Measurements from ENCODE around the gene ABCC10.

Gene ABCC10

GRCh38 chr6:43471399-43471798, 44.1 kb downstream of the ABCC10 start:
- DNase-seq: no peak

- DNase-seq: no peak
Measured at GRCh38 chr6:43472515-43472914, 45.2 kb downstream of the ABCC10 start.

- DNase-seq: no peak
Measured at GRCh38 chr6:43475516-43475915, 48.2 kb downstream of the ABCC10 start.

- no peak for DNase-seq
Measured at GRCh38 chr6:43476746-43477145, 49.4 kb downstream of the ABCC10 start.

GRCh38 chr6:43477235-43478007, 50.1 kb downstream of the ABCC10 start, which contains the start of gene TJAP1:
Gene TJAP1 (plus strand): TSS chr6:43477570. CDS start chr6:43499002, 21,432 bp downstream.
- peak; percentile 83 for DNase-seq

- no peak for DNase-seq
Measured at GRCh38 chr6:43478008-43478372, 50.6 kb downstream of the ABCC10 start.

- DNase-seq: peak; percentile 39
Measured at GRCh38 chr6:43481075-43481474, 53.7 kb downstream of the ABCC10 start.

- no peak for DNase-seq
Measured at GRCh38 chr6:43481591-43482236, 54.4 kb downstream of the ABCC10 start.

GRCh38 chr6:43488667-43489276, 61.4 kb downstream of the ABCC10 start:
- peak; percentile 26 for DNase-seq

GRCh38 chr6:43489277-43490072, 62.1 kb downstream of the ABCC10 start:
- no peak for DNase-seq

GRCh38 chr6:43490523-43490939, 63.2 kb downstream of the ABCC10 start:
- no peak for DNase-seq

- peak; percentile 75 for DNase-seq
Measured at GRCh38 chr6:43491750-43492661, 64.7 kb downstream of the ABCC10 start.

- no peak for DNase-seq
Measured at GRCh38 chr6:43492673-43493072, 65.3 kb downstream of the ABCC10 start.

- DNase-seq: no peak
Measured at GRCh38 chr6:43493230-43493629, 65.9 kb downstream of the ABCC10 start.

GRCh38 chr6:43493833-43494232, 66.5 kb downstream of the ABCC10 start:
- DNase-seq: no peak

GRCh38 chr6:43494321-43494720, 67.0 kb downstream of the ABCC10 start:
- no peak for DNase-seq

- no peak for DNase-seq
Measured at GRCh38 chr6:43494766-43495165, 67.4 kb downstream of the ABCC10 start.

GRCh38 chr6:43495409-43495941, 68.1 kb downstream of the ABCC10 start:
- DNase-seq: no peak

- DNase-seq: peak; percentile 53
Measured at GRCh38 chr6:43496370-43497128, 69.2 kb downstream of the ABCC10 start.

- DNase-seq: no peak
Measured at GRCh38 chr6:43497129-43497396, 69.7 kb downstream of the ABCC10 start.

GRCh38 chr6:43497689-43498088, 70.3 kb downstream of the ABCC10 start:
- no peak for DNase-seq

Data from fibroblast of skin of scalp (primary cell).